ENCODE data around the gene SLC6A19.
A peak's percentile ranks its signal among the peaks of the same experiment; 100 is the strongest.

SLC6A19 gene

GRCh38 chr5:1172007-1172581 is 29.3 kb upstream of the SLC6A19 start:
- DNase-seq (ENCODE audit: low spot score) = no peak
- no peaks in the 10 kb centered on the region for H3K9me3 Mint-ChIP-seq
- peaks cover 2% of the 10 kb centered on the region for H3K27me3 Mint-ChIP-seq (ENCODE audit: low read depth)
- peaks cover 7% of the 10 kb centered on the region for H3K4me1 Mint-ChIP-seq (ENCODE audit: low read depth)
- no peaks in the 10 kb centered on the region for H3K36me3 Mint-ChIP-seq (ENCODE audit: low read depth)
- no peak overlapping the region for H3K27ac Mint-ChIP-seq
- H3K4me3 Mint-ChIP-seq = no peak overlapping the region

- Mint-ChIP-seq H3K27me3 (ENCODE audit: low read depth) (peaks cover 2% of the 10 kb centered on the region), H3K4me3 (peak overlapping the region; percentile 46), H3K9me3 (no peaks in the 10 kb centered on the region), H3K4me1 (ENCODE audit: low read depth) (peaks cover 7% of the 10 kb centered on the region), H3K36me3 (ENCODE audit: low read depth) (no peaks in the 10 kb centered on the region), H3K27ac (no peak overlapping the region)
- no peak for DNase-seq (ENCODE audit: low spot score)
Measured at GRCh38 chr5:1172670-1173404, 28.6 kb upstream of the SLC6A19 start.

- no peaks in the 10 kb centered on the region for H3K36me3 Mint-ChIP-seq (ENCODE audit: low read depth)
- no peaks in the 10 kb centered on the region for H3K27me3 Mint-ChIP-seq (ENCODE audit: low read depth)
- H3K9me3 Mint-ChIP-seq = no peaks in the 10 kb centered on the region
- DNase-seq (ENCODE audit: low spot score) = no peak
- peaks cover 1% of the 10 kb centered on the region for H3K4me1 Mint-ChIP-seq (ENCODE audit: low read depth)
- no peak overlapping the region for H3K4me3 Mint-ChIP-seq
- no peak overlapping the region for H3K27ac Mint-ChIP-seq
Measured at GRCh38 chr5:1173485-1174070, 27.8 kb upstream of the SLC6A19 start.

GRCh38 chr5:1174122-1174936 is 27.1 kb upstream of the SLC6A19 start:
- Mint-ChIP-seq H3K27ac (no peak overlapping the region), H3K27me3 (ENCODE audit: low read depth) (no peaks in the 10 kb centered on the region), H3K9me3 (no peaks in the 10 kb centered on the region), H3K4me1 (ENCODE audit: low read depth) (peaks cover 1% of the 10 kb centered on the region), H3K4me3 (no peak overlapping the region), H3K36me3 (ENCODE audit: low read depth) (no peaks in the 10 kb centered on the region)
- peak; percentile 39 for DNase-seq (ENCODE audit: low spot score)

- Mint-ChIP-seq H3K9me3 (no peaks in the 10 kb centered on the region), H3K36me3 (ENCODE audit: low read depth) (no peaks in the 10 kb centered on the region), H3K27ac (no peak overlapping the region), H3K4me1 (ENCODE audit: low read depth) (peaks cover 1% of the 10 kb centered on the region), H3K4me3 (no peak overlapping the region), H3K27me3 (ENCODE audit: low read depth) (no peaks in the 10 kb centered on the region)
- no peak for DNase-seq (ENCODE audit: low spot score)
Measured at GRCh38 chr5:1175015-1175414, 26.4 kb upstream of the SLC6A19 start.

- Mint-ChIP-seq H3K4me1 (ENCODE audit: low read depth) (peaks cover 1% of the 10 kb centered on the region), H3K27ac (no peak overlapping the region), H3K27me3 (ENCODE audit: low read depth) (no peaks in the 10 kb centered on the region), H3K4me3 (no peak overlapping the region), H3K9me3 (no peaks in the 10 kb centered on the region), H3K36me3 (ENCODE audit: low read depth) (no peaks in the 10 kb centered on the region)
- DNase-seq (ENCODE audit: low spot score) = no peak
Measured at GRCh38 chr5:1175801-1176472, 25.5 kb upstream of the SLC6A19 start.

GRCh38 chr5:1176473-1177391 is 24.7 kb upstream of the SLC6A19 start:
- Mint-ChIP-seq H3K27me3 (ENCODE audit: low read depth) (no peaks in the 10 kb centered on the region), H3K9me3 (no peaks in the 10 kb centered on the region), H3K4me1 (ENCODE audit: low read depth) (peaks cover 1% of the 10 kb centered on the region), H3K4me3 (no peak overlapping the region), H3K36me3 (ENCODE audit: low read depth) (no peaks in the 10 kb centered on the region), H3K27ac (no peak overlapping the region)
- no peak for DNase-seq (ENCODE audit: low spot score)

GRCh38 chr5:1177826-1178528 is 23.4 kb upstream of the SLC6A19 start:
- Mint-ChIP-seq H3K9me3 (no peaks in the 10 kb centered on the region), H3K4me3 (no peak overlapping the region), H3K4me1 (ENCODE audit: low read depth) (no peaks in the 10 kb centered on the region), H3K27ac (no peak overlapping the region), H3K36me3 (ENCODE audit: low read depth) (no peaks in the 10 kb centered on the region), H3K27me3 (ENCODE audit: low read depth) (no peaks in the 10 kb centered on the region)
- DNase-seq (ENCODE audit: low spot score) = no peak

GRCh38 chr5:1178529-1179382 is 22.6 kb upstream of the SLC6A19 start:
- H3K9me3 Mint-ChIP-seq = no peaks in the 10 kb centered on the region
- H3K4me3 Mint-ChIP-seq = no peak overlapping the region
- DNase-seq (ENCODE audit: low spot score) = no peak
- H3K36me3 Mint-ChIP-seq (ENCODE audit: low read depth) = no peaks in the 10 kb centered on the region
- no peak overlapping the region for H3K27ac Mint-ChIP-seq
- no peaks in the 10 kb centered on the region for H3K4me1 Mint-ChIP-seq (ENCODE audit: low read depth)
- no peaks in the 10 kb centered on the region for H3K27me3 Mint-ChIP-seq (ENCODE audit: low read depth)

- Mint-ChIP-seq H3K27me3 (ENCODE audit: low read depth) (no peaks in the 10 kb centered on the region), H3K4me1 (ENCODE audit: low read depth) (no peaks in the 10 kb centered on the region), H3K27ac (no peak overlapping the region), H3K9me3 (no peaks in the 10 kb centered on the region), H3K4me3 (no peak overlapping the region), H3K36me3 (ENCODE audit: low read depth) (no peaks in the 10 kb centered on the region)
- DNase-seq (ENCODE audit: low spot score) = no peak
Measured at GRCh38 chr5:1179383-1179715, 22.0 kb upstream of the SLC6A19 start.

- Mint-ChIP-seq H3K27me3 (ENCODE audit: low read depth) (no peaks in the 10 kb centered on the region), H3K4me3 (no peak overlapping the region), H3K36me3 (ENCODE audit: low read depth) (no peaks in the 10 kb centered on the region), H3K9me3 (no peaks in the 10 kb centered on the region), H3K4me1 (ENCODE audit: low read depth) (no peaks in the 10 kb centered on the region), H3K27ac (no peak overlapping the region)
- no peak for DNase-seq (ENCODE audit: low spot score)
Measured at GRCh38 chr5:1180096-1180495, 21.3 kb upstream of the SLC6A19 start.

GRCh38 chr5:1180841-1181271 is 20.5 kb upstream of the SLC6A19 start:
- no peak overlapping the region for H3K4me3 Mint-ChIP-seq
- no peaks in the 10 kb centered on the region for H3K9me3 Mint-ChIP-seq

More at GRCh38 chr5:1180841-1181271, 20.5 kb upstream of the SLC6A19 start:
- DNase-seq (ENCODE audit: low spot score) = no peak
- Mint-ChIP-seq H3K36me3 (ENCODE audit: low read depth) (no peaks in the 10 kb centered on the region), H3K27me3 (ENCODE audit: low read depth) (no peaks in the 10 kb centered on the region), H3K4me1 (ENCODE audit: low read depth) (no peaks in the 10 kb centered on the region), H3K27ac (no peak overlapping the region)
